NCI-H2081 treated with DMSO at 0.1 percent for 48 hours (cell line): ENCODE results near the gene WDR88.
"Not testable (repeated sequence)": the region's sequence is repeated elsewhere in the genome, so short reads cannot be mapped to it uniquely, and the experiment has no call there.

Experiments
- DNase-seq: peaks from one replicate; lab custom pipeline; 2025; lab: John Stamatoyannopoulos, UW

WDR88 gene

GRCh38 chr19:33171222-33171795 is 39.4 kb downstream of the WDR88 start:
- no peak for DNase-seq

GRCh38 chr19:33171916-33172359 is 40.0 kb downstream of the WDR88 start:
- no peak for DNase-seq

GRCh38 chr19:33174186-33174585 is 42.3 kb downstream of the WDR88 start:
- no peak for DNase-seq

GRCh38 chr19:33175156-33175782 is 43.4 kb downstream of the WDR88 start:
- DNase-seq, result no peak

GRCh38 chr19:33175886-33176669 is 44.2 kb downstream of the WDR88 start:
- DNase-seq, result no peak

GRCh38 chr19:33176670-33177416 is 44.9 kb downstream of the WDR88 start:
- peak; percentile 88 for DNase-seq

- DNase-seq, result no peak
These were observed 45.6 kb downstream of the WDR88 start for GRCh38 chr19:33177417-33177979.

GRCh38 chr19:33186431-33187182 is 54.7 kb downstream of the WDR88 start:
- DNase-seq, result no peak

GRCh38 chr19:33187183-33187540 is 55.2 kb downstream of the WDR88 start:
- DNase-seq, result no peak

GRCh38 chr19:33189453-33189852 is 57.5 kb downstream of the WDR88 start:
- no peak for DNase-seq

GRCh38 chr19:33191092-33191491 is 59.2 kb downstream of the WDR88 start:
- not testable (repeated sequence) for DNase-seq

GRCh38 chr19:33191501-33191900 is 59.6 kb downstream of the WDR88 start:
- DNase-seq, result no peak

- DNase-seq, result no peak
These were observed 60.1 kb downstream of the WDR88 start for GRCh38 chr19:33192010-33192409.

- DNase-seq, result no peak
These were observed 61.5 kb downstream of the WDR88 start for GRCh38 chr19:33193269-33193864.

GRCh38 chr19:33193865-33194362 is 62.0 kb downstream of the WDR88 start, which contains the start of gene LRP3:
Gene LRP3 (plus strand): TSS chr19:33194330. CDS start chr19:33194786, 456 bp downstream.
- DNase-seq, result no peak

GRCh38 chr19:33194532-33194885 is 62.6 kb downstream of the WDR88 start:
- no peak for DNase-seq

GRCh38 chr19:33194886-33195644 is 63.2 kb downstream of the WDR88 start:
- no peak for DNase-seq

GRCh38 chr19:33195645-33196347 is 63.9 kb downstream of the WDR88 start:
- DNase-seq, result no peak

- no peak for DNase-seq
These were observed 64.7 kb downstream of the WDR88 start for GRCh38 chr19:33196446-33197193.
